Erythroblast (primary cell): ENCODE results near the gene GPR160.
"Not testable (repeated sequence)": the region's sequence is repeated elsewhere in the genome, so short reads cannot be mapped to it uniquely, and the experiment has no call there.

Source experiments
- GATA1 ChIP-seq: IDR thresholded peaks from 2 replicates; pipeline ENCODE4 v1.6.1; 2011; ENCODE audit warnings: low read depth, mild to moderate bottlenecking, control low read depth, low read length, moderate library complexity
- POLR2A ChIP-seq: IDR thresholded peaks from 2 replicates; pipeline ENCODE4 v1.6.1; 2011; ENCODE audit warnings: mild to moderate bottlenecking, low read length

DNA sequence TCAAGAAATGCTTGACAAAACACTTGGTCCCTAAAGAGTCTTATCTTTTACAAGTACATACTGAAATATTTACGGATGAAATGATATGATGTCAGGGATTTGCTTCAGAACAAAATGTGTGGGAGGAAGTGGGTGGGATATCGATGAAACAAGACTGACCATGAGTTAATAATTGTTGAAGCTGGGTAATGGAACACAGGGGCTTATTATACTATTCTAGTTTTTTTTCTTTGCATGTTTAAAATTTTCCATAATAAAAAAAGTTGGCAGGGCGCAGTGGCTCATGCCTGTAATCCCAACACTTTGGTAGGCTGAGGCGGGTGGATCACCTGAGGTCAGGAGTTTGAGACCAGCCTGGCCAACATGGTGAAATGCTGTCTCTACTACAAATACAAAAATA is 18.5 kb upstream of the GPR160 start:
- TF ChIP-seq POLR2A, GATA1: not testable (repeated sequence)
